Breast epithelium (tissue), 3 donors: ENCODE data around the gene DUSP9.

Source experiments
- CTCF ChIP-seq, 3 donors: fragments of 450-650 bp; IDR thresholded peaks; one replicate each; pipeline ENCODE4 v1.5.1; 2016 to 2017; ENCODE audit warnings: antibody characterized with exemption in 3 of 3, mild to moderate bottlenecking in 3 of 3, moderate library complexity in 3 of 3
- POLR2AphosphoS5 ChIP-seq, 3 donors: sonication (generic); formaldehyde crosslinking; IDR thresholded peaks; one replicate each; pipeline ENCODE4 v1.6.1; 2017; ENCODE audit warnings: antibody characterized with exemption in 3 of 3

- TF ChIP-seq CTCF (IDR thresholded peaks at IDR 0.05) (peak; percentile 60 to 63 (median 62)), POLR2AphosphoS5 (IDR thresholded peaks at IDR 0.05) (no peak)
Observed at GRCh38 chrX:153667956-153668396, 21.0 kb downstream of the DUSP9 start.
